Measurements from ENCODE around the gene DUSP23.

The DUSP23 gene

GRCh38 chr1:159755451-159756007 lies 25.2 kb upstream of the DUSP23 start:
- Histone ChIP-seq H3K9me3 (ENCODE audit: control insufficient read depth, insufficient read depth, low read length) (no peaks in the 10 kb centered on the region), H3K4me3 (ENCODE audit: low read depth, low read length) (no peak overlapping the region), H3K9ac (ENCODE audit: low read depth, low read length) (no peak overlapping the region), H3K4me1 (ENCODE audit: control insufficient read depth, insufficient read depth, low read length) (no peaks in the 10 kb centered on the region), H3K27ac (ENCODE audit: low read depth, low read length) (no peak overlapping the region), H3K27me3 (ENCODE audit: control insufficient read depth, insufficient read depth, low read length) (no peaks in the 10 kb centered on the region), H3K36me3 (ENCODE audit: control insufficient read depth, insufficient read depth, low read length) (no peaks in the 10 kb centered on the region)

- Histone ChIP-seq H3K4me1 (ENCODE audit: control insufficient read depth, insufficient read depth, low read length) (no peaks in the 10 kb centered on the region), H3K9me3 (ENCODE audit: control insufficient read depth, insufficient read depth, low read length) (no peaks in the 10 kb centered on the region), H3K36me3 (ENCODE audit: control insufficient read depth, insufficient read depth, low read length) (no peaks in the 10 kb centered on the region), H3K4me3 (ENCODE audit: low read depth, low read length) (no peak overlapping the region), H3K9ac (ENCODE audit: low read depth, low read length) (no peak overlapping the region), H3K27ac (ENCODE audit: low read depth, low read length) (no peak overlapping the region), H3K27me3 (ENCODE audit: control insufficient read depth, insufficient read depth, low read length) (no peaks in the 10 kb centered on the region)
Observed at GRCh38 chr1:159756397-159756796, 24.4 kb upstream of the DUSP23 start.

- Histone ChIP-seq H3K36me3 (ENCODE audit: control insufficient read depth, insufficient read depth, low read length) (no peaks in the 10 kb centered on the region), H3K4me1 (ENCODE audit: control insufficient read depth, insufficient read depth, low read length) (no peaks in the 10 kb centered on the region), H3K9me3 (ENCODE audit: control insufficient read depth, insufficient read depth, low read length) (no peaks in the 10 kb centered on the region), H3K27ac (ENCODE audit: low read depth, low read length) (no peak overlapping the region), H3K9ac (ENCODE audit: low read depth, low read length) (no peak overlapping the region), H3K27me3 (ENCODE audit: control insufficient read depth, insufficient read depth, low read length) (no peaks in the 10 kb centered on the region), H3K4me3 (ENCODE audit: low read depth, low read length) (no peak overlapping the region)
Observed at GRCh38 chr1:159763686-159764085, 17.1 kb upstream of the DUSP23 start.

- H3K4me3 ChIP-seq (ENCODE audit: low read depth, low read length) = no peak overlapping the region
- no peaks in the 10 kb centered on the region for H3K9me3 ChIP-seq (ENCODE audit: control insufficient read depth, insufficient read depth, low read length)
- no peak overlapping the region for H3K27ac ChIP-seq (ENCODE audit: low read depth, low read length)
- H3K9ac ChIP-seq (ENCODE audit: low read depth, low read length) = no peak overlapping the region
- H3K27me3 ChIP-seq (ENCODE audit: control insufficient read depth, insufficient read depth, low read length) = no peaks in the 10 kb centered on the region
- no peaks in the 10 kb centered on the region for H3K4me1 ChIP-seq (ENCODE audit: control insufficient read depth, insufficient read depth, low read length)
- no peaks in the 10 kb centered on the region for H3K36me3 ChIP-seq (ENCODE audit: control insufficient read depth, insufficient read depth, low read length)
Observed at GRCh38 chr1:159765806-159766205, 15.0 kb upstream of the DUSP23 start.

- no peak overlapping the region for H3K9ac ChIP-seq (ENCODE audit: low read depth, low read length)
- H3K9me3 ChIP-seq (ENCODE audit: control insufficient read depth, insufficient read depth, low read length) = no peaks in the 10 kb centered on the region
- H3K36me3 ChIP-seq (ENCODE audit: control insufficient read depth, insufficient read depth, low read length) = no peaks in the 10 kb centered on the region
- H3K27me3 ChIP-seq (ENCODE audit: control insufficient read depth, insufficient read depth, low read length) = no peaks in the 10 kb centered on the region
- H3K4me1 ChIP-seq (ENCODE audit: control insufficient read depth, insufficient read depth, low read length) = no peaks in the 10 kb centered on the region
- H3K27ac ChIP-seq (ENCODE audit: low read depth, low read length) = no peak overlapping the region
- no peak overlapping the region for H3K4me3 ChIP-seq (ENCODE audit: low read depth, low read length)
Observed at GRCh38 chr1:159771127-159771895, 9.5 kb upstream of the DUSP23 start.

DNA sequence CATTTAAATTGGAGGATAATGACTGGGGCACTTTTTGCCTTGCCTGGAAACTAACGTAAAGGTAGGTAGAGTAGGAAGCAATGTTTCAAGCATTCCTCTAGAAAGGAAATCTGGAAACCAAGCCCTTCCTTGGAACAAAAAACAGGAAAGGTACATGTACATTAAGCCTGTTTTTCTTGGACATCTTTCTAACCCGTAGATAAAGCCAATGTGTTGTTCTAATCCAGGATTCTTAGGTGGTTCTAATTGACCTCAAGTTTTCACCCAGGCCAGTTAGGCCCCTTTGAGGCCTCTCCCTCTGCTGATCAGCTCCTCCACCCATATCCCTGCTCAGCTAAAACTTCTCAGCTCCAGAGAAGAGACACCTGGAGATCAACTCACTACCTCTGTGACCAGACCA lies 6.3 kb upstream of the DUSP23 start:
- no peak overlapping the region for H3K27ac ChIP-seq (ENCODE audit: low read depth, low read length)
- H3K4me1 ChIP-seq (ENCODE audit: control insufficient read depth, insufficient read depth, low read length) = no peaks in the 10 kb centered on the region
- H3K9ac ChIP-seq (ENCODE audit: low read depth, low read length) = no peak overlapping the region
- H3K36me3 ChIP-seq (ENCODE audit: control insufficient read depth, insufficient read depth, low read length) = no peaks in the 10 kb centered on the region
- no peaks in the 10 kb centered on the region for H3K27me3 ChIP-seq (ENCODE audit: control insufficient read depth, insufficient read depth, low read length)
- no peaks in the 10 kb centered on the region for H3K9me3 ChIP-seq (ENCODE audit: control insufficient read depth, insufficient read depth, low read length)
- H3K4me3 ChIP-seq (ENCODE audit: low read depth, low read length) = no peak overlapping the region

DNA sequence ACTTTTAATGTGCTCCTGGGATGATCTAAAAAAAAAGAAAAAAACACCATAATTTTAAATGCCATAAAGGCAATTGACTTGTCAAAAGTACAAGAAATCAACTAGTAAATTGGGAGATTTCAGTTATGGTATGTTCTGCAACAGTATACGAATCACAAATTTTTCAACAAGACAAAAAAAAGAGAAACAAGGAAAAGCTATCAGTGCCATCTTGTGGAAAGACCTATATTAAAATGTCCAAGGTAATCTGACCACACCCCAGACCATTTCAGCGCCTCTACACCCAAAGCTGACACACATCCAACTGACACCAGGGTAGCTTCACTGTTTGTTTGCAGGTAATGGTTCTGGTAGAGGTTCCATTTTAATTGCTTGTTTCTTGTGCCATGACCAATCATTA lies 5.0 kb upstream of the DUSP23 start:
- H3K4me1 ChIP-seq (ENCODE audit: control insufficient read depth, insufficient read depth, low read length) = no peaks in the 10 kb centered on the region
- no peak overlapping the region for H3K4me3 ChIP-seq (ENCODE audit: low read depth, low read length)
- no peaks in the 10 kb centered on the region for H3K9me3 ChIP-seq (ENCODE audit: control insufficient read depth, insufficient read depth, low read length)
- no peak overlapping the region for H3K9ac ChIP-seq (ENCODE audit: low read depth, low read length)
- H3K27me3 ChIP-seq (ENCODE audit: control insufficient read depth, insufficient read depth, low read length) = no peaks in the 10 kb centered on the region
- H3K27ac ChIP-seq (ENCODE audit: low read depth, low read length) = no peak overlapping the region
- H3K36me3 ChIP-seq (ENCODE audit: control insufficient read depth, insufficient read depth, low read length) = no peaks in the 10 kb centered on the region

DNA sequence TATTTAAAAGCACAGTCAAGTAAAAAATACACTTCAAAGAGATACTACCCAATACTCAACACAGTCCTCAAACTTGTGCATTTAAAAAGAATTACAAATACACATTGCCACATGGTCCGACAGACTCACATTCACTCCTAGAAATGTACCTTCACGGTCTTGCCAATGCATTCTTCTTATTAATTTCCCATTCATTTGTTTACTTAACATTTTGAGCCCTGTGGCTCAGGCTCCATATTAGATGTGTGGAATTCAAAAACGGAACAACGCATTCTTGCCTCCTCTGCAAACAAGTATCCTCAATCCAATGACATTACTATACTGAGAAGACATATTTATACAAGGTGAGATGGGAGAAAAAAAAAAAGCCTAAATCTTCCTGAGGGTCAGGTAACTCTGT lies 2.5 kb upstream of the DUSP23 start:
- Histone ChIP-seq H3K9ac (ENCODE audit: low read depth, low read length) (no peak overlapping the region), H3K36me3 (ENCODE audit: control insufficient read depth, insufficient read depth, low read length) (no peaks in the 10 kb centered on the region), H3K27me3 (ENCODE audit: control insufficient read depth, insufficient read depth, low read length) (no peaks in the 10 kb centered on the region; the same call in 1 of the 2 replicates), H3K4me1 (ENCODE audit: control insufficient read depth, insufficient read depth, low read length) (peaks cover under 1% of the 10 kb centered on the region; the same call in 1 of the 2 replicates), H3K4me3 (ENCODE audit: low read depth, low read length) (no peak overlapping the region), H3K9me3 (ENCODE audit: control insufficient read depth, insufficient read depth, low read length) (no peaks in the 10 kb centered on the region), H3K27ac (ENCODE audit: low read depth, low read length) (no peak overlapping the region)

DNA sequence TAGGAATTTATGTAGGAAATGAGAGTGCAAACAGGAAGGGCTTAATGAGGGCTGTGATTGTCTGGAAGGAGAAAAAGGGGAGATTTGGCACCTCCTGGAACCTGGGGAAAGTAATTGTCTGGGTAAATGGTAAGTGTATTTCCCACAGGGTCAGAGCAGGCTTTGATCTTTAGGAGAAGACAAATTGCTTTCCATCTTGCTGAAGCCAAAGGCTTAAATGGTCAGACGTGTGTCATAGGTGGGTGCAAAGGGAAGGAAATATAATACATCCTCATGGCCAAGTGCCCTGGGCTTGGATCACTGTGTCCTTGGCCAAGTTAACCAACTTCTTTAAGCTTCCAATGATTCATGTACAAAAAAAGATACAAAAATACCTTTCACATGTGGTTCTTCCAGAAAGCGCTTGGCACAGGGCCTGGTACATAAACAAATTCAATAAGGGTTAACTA lies 1.3 kb upstream of the DUSP23 start:
- no peak overlapping the region for H3K9ac ChIP-seq (ENCODE audit: low read depth, low read length)
- peaks cover 9% of the 10 kb centered on the region for H3K4me1 ChIP-seq (ENCODE audit: control insufficient read depth, insufficient read depth, low read length)
- H3K27ac ChIP-seq (ENCODE audit: low read depth, low read length) = no peak overlapping the region
- H3K4me3 ChIP-seq (ENCODE audit: low read depth, low read length) = no peak overlapping the region
- no peaks in the 10 kb centered on the region for H3K9me3 ChIP-seq (ENCODE audit: control insufficient read depth, insufficient read depth, low read length)
- H3K27me3 ChIP-seq (ENCODE audit: control insufficient read depth, insufficient read depth, low read length) = no peaks in the 10 kb centered on the region; the same call in 1 of the 2 replicates
- H3K36me3 ChIP-seq (ENCODE audit: control insufficient read depth, insufficient read depth, low read length) = no peaks in the 10 kb centered on the region

DNA sequence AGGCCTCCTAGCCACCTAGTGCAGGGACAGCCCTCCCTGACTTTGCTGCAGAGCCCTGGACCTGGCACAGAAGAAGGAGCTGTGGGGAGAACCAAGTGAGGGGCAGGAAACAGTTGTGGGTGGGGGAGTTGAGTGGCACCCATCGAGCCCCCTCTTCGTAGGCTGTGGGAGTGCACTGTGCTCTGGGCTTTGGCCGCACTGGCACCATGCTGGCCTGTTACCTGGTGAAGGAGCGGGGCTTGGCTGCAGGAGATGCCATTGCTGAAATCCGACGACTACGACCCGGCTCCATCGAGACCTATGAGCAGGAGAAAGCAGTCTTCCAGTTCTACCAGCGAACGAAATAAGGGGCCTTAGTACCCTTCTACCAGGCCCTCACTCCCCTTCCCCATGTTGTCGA lies 1.2 kb downstream of the DUSP23 start:
- peak overlapping the region; percentile 68; the same call in 1 of the 2 replicates for H3K4me3 ChIP-seq (ENCODE audit: low read depth, low read length)
- no peak overlapping the region for H3K27ac ChIP-seq (ENCODE audit: low read depth, low read length)
- no peaks in the 10 kb centered on the region for H3K36me3 ChIP-seq (ENCODE audit: control insufficient read depth, insufficient read depth, low read length)
- no peak overlapping the region for H3K9ac ChIP-seq (ENCODE audit: low read depth, low read length)
- H3K27me3 ChIP-seq (ENCODE audit: control insufficient read depth, insufficient read depth, low read length) = no peaks in the 10 kb centered on the region; the same call in 1 of the 2 replicates
- H3K4me1 ChIP-seq (ENCODE audit: control insufficient read depth, insufficient read depth, low read length) = peaks cover 9% of the 10 kb centered on the region
- H3K9me3 ChIP-seq (ENCODE audit: control insufficient read depth, insufficient read depth, low read length) = no peaks in the 10 kb centered on the region

DNA sequence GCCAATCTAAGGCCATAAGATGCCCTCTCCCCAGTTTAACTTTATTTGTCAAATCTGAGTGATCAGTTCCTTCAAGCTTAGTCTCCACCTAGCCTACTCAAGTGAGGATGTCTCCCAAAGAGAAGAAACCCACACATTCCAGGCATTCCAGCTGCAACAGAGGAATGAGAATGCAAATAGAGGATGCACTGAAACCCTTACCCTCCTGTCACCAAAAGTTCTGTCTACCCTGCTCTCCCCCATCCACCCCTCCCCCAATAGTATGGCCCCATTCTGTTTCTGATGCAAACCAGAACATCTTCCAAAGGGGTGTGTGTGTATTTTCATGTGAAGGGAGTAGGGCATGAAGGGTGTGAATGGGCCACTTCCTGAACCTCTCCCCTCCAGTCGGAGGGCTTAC lies 3.0 kb downstream of the DUSP23 start:
- Histone ChIP-seq H3K9me3 (ENCODE audit: control insufficient read depth, insufficient read depth, low read length) (no peaks in the 10 kb centered on the region), H3K4me1 (ENCODE audit: control insufficient read depth, insufficient read depth, low read length) (peaks cover 9% of the 10 kb centered on the region)

More for the DNA sequence above, 3.0 kb downstream of the DUSP23 start:
- Histone ChIP-seq H3K4me3 (ENCODE audit: low read depth, low read length) (no peak overlapping the region), H3K9ac (ENCODE audit: low read depth, low read length) (no peak overlapping the region), H3K27ac (ENCODE audit: low read depth, low read length) (no peak overlapping the region), H3K36me3 (ENCODE audit: control insufficient read depth, insufficient read depth, low read length) (no peaks in the 10 kb centered on the region), H3K27me3 (ENCODE audit: control insufficient read depth, insufficient read depth, low read length) (no peaks in the 10 kb centered on the region; the same call in 1 of the 2 replicates)

Data from HUES48 (cell line).